C4-2B (cell line): Measurements from ENCODE around the gene GABPB2.

Experiments
- CTCF ChIP-seq: fragments of 450-650 bp; conservative IDR thresholded peaks from 2 replicates; pipeline ENCODE4 v1.5.1; 2017; ENCODE audit warnings: mild to moderate bottlenecking
- ZFX ChIP-seq: fragments of 450-650 bp; IDR thresholded peaks from 2 replicates; pipeline ENCODE4 v1.6.1; 2017

- no peak for TF ChIP-seq CTCF
- TF ChIP-seq ZFX, result no peak
Measured at GRCh38 chr1:151067185-151067584, 3.4 kb upstream of the GABPB2 start.
